ENCODE measurements around the gene FOXG1. TPM values are rescaled to one million over a fixed set of nuclear protein-coding genes. Genes with fewer than 3 reads are reported as not detected.

The FOXG1 gene
- total and polyA plus RNA-seq, 2 donors from 2014 or later, result not detected

DNA sequence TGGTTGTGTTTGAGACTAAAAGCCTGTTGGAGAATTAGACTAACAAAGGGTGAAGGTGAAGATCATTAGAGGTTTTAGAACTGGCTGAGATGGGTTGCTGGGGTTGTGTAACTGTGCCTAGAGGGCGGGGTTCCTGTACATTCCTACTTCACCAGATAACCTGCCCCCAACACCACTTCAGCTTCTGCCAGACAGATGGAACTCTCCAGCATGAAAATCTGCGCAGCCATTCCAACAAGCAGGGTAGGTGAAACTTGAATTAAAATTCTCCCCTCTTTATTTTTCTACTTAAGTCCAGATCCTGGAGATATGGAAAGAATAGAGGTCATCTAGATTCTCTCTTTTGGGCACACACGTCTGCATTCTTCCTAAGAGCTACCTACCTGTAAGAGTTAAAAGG is 6.0 kb downstream of the FOXG1 start:
- intact Hi-C loops (cut with DNase I), result no loop called here

DNA sequence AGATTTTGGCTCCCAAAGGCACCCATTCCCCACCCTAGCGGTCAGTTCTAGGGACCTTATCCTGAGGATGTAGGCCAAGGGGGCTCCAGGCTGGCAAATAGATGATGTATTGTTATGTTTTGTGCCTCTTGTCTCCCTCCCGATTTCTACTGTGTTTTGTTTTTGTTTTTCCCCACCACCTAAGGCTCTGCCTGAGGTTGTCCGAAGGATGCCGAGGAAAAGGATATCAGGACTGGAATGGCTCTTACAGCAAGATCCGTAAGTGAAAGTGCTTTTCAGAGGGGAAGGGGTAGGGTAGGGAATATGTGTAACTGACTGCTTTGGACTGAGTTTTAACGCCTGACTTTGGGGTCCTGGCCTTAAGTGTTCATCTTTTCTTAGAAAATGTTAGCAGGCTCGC is 6.6 kb downstream of the FOXG1 start:
- peaks cover 89% of the 10 kb centered on the region for H3K27me3 ChIP-seq (ENCODE audit: control insufficient read depth, insufficient read depth, low read length)
- FAIRE-seq, result no peak
- H3K9ac ChIP-seq (ENCODE audit: low read length in 3 of 3), result no peak overlapping the region
- H3K4me3 ChIP-seq (ENCODE audit: low read length in 3 of 3), result no peak overlapping the region
- no peaks in the 10 kb centered on the region for H3K4me1 ChIP-seq (ENCODE audit: control insufficient read depth in 2 of 3, insufficient read depth in 2 of 3, low read depth in 1 of 3, low read length in 3 of 3)
- DNase-seq, result no peak
- H3K9me3 ChIP-seq (ENCODE audit: control insufficient read depth in 2 of 3, insufficient read depth in 1 of 3, low read length in 3 of 3), result no peaks in the 10 kb centered on the region
- no peaks in the 10 kb centered on the region for H3K36me3 ChIP-seq (ENCODE audit: control insufficient read depth in 2 of 3, insufficient read depth in 3 of 3, low read length in 3 of 3)
- TF ChIP-seq, protein P1, sequence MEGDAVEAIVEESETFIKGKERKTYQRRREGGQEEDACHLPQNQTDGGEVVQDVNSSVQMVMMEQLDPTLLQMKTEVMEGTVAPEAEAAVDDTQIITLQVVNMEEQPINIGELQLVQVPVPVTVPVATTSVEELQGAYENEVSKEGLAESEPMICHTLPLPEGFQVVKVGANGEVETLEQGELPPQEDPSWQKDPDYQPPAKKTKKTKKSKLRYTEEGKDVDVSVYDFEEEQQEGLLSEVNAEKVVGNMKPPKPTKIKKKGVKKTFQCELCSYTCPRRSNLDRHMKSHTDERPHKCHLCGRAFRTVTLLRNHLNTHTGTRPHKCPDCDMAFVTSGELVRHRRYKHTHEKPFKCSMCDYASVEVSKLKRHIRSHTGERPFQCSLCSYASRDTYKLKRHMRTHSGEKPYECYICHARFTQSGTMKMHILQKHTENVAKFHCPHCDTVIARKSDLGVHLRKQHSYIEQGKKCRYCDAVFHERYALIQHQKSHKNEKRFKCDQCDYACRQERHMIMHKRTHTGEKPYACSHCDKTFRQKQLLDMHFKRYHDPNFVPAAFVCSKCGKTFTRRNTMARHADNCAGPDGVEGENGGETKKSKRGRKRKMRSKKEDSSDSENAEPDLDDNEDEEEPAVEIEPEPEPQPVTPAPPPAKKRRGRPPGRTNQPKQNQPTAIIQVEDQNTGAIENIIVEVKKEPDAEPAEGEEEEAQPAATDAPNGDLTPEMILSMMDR (IDR thresholded peaks at IDR 0.05; ENCODE audit: borderline replicate concordance, extremely low read depth, insufficient read depth), result no peak
- H3K27ac ChIP-seq (ENCODE audit: low read depth in 2 of 2, low read length in 2 of 2), result no peak overlapping the region
- intact Hi-C loops (cut with DNase I), result no loop called here

More for the DNA sequence above, 6.0 kb downstream of the FOXG1 start:
- Histone ChIP-seq H3K36me3 (ENCODE audit: control insufficient read depth in 2 of 3, insufficient read depth in 3 of 3, low read length in 3 of 3) (no peaks in the 10 kb centered on the region), H3K4me3 (ENCODE audit: low read length in 3 of 3) (no peak overlapping the region), H3K4me1 (ENCODE audit: control insufficient read depth in 2 of 3, insufficient read depth in 2 of 3, low read depth in 1 of 3, low read length in 3 of 3) (no peaks in the 10 kb centered on the region), H3K9me3 (ENCODE audit: control insufficient read depth in 2 of 3, insufficient read depth in 1 of 3, low read length in 3 of 3) (no peaks in the 10 kb centered on the region), H3K27me3 (ENCODE audit: control insufficient read depth, insufficient read depth, low read length) (peaks cover 89% of the 10 kb centered on the region), H3K27ac (ENCODE audit: low read depth in 2 of 2, low read length in 2 of 2) (no peak overlapping the region), H3K9ac (ENCODE audit: low read length in 3 of 3) (no peak overlapping the region)
- no peak for FAIRE-seq
- peak in 1 of 5 donors; percentile 19 for DNase-seq
- TF ChIP-seq, protein P1 (IDR thresholded peaks at IDR 0.05; ENCODE audit: borderline replicate concordance, extremely low read depth, insufficient read depth), result no peak

DNA sequence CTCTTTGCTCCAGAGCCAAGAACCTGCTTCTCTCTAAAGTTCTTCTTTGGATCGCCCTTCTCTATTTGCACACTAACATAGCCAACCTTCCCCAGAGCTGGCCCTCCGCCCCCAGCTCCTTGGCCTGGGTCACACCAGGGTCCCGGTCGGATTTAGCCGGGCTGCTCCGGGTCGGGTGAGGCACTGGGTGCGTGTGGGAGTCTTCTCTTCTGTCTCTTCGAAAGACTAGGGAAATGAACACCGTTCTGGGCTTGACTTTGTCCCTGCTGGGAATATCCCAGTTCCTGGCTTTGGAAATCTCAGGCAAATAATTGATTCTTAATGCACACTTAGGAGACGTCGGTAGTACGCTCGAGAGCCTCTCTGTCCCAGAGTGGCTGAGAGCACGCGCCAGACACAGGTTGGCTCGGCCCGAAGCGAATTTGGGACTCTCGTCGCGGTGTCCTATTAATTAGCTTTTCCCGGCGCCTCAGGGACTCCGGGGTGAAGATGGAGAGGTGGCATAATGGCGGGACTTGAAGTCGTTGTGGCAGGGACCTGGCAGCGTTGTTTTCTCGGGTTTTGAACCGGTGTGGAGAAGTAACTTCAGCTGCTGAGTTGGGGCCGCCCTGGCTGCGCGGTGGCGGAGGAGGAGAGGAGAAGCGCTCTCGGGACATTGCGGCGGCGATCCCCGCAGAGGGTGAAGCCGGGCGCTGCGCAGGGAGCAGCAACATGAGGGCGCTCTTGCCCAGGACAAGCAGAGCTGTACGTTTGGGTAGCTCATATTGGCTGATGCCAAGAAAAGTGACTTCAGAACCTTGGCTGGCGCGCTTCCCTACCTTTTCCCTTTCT is 7.5 kb downstream of the FOXG1 start:
- TF ChIP-seq, protein P1 (IDR thresholded peaks at IDR 0.05; ENCODE audit: borderline replicate concordance, extremely low read depth, insufficient read depth), result no peak
- peak in 4 of 5 donors; percentile 71 to 84 (median 80) for DNase-seq
- Histone ChIP-seq H3K4me3 (ENCODE audit: low read length in 3 of 3) (no peak overlapping the region), H3K9me3 (ENCODE audit: control insufficient read depth in 2 of 3, insufficient read depth in 1 of 3, low read length in 3 of 3) (no peaks in the 10 kb centered on the region), H3K27ac (ENCODE audit: low read depth in 2 of 2, low read length in 2 of 2) (no peak overlapping the region), H3K9ac (ENCODE audit: low read length in 3 of 3) (no peak overlapping the region), H3K36me3 (ENCODE audit: control insufficient read depth in 2 of 3, insufficient read depth in 3 of 3, low read length in 3 of 3) (no peaks in the 10 kb centered on the region), H3K27me3 (ENCODE audit: control insufficient read depth, insufficient read depth, low read length) (peaks cover 86% of the 10 kb centered on the region), H3K4me1 (ENCODE audit: control insufficient read depth in 2 of 3, insufficient read depth in 2 of 3, low read depth in 1 of 3, low read length in 3 of 3) (no peaks in the 10 kb centered on the region)
- no peak for FAIRE-seq
- intact Hi-C loops (cut with DNase I), result no loop called here
